Mesothelial cell of epicardium (in vitro differentiated cells): ENCODE data around the gene DDB1. TPM values are rescaled to one million over a fixed set of nuclear protein-coding genes. Genes with fewer than 3 reads are reported as not detected.

Experiments used
- DNase-seq, 2 experiments: peaks; one replicate each; pipeline ENCODE4 v3.0.0; 2021; ENCODE audit warnings: low spot score in 2 of 2; ENCODE audit not compliant: unreplicated experiment in 2 of 2
- H3K27ac Mint-ChIP-seq: 2 replicates; pipeline ENCODE4 v1.8.0; 2021; ENCODE audit warnings: mixed read lengths
- H3K27me3 Mint-ChIP-seq: 2 replicates; pipeline ENCODE4 v1.8.0; 2021; ENCODE audit warnings: low read depth, mixed read lengths
- H3K36me3 Mint-ChIP-seq: 2 replicates; pipeline ENCODE4 v1.8.0; 2021; ENCODE audit warnings: mixed read lengths
- H3K4me1 Mint-ChIP-seq: 2 replicates; pipeline ENCODE4 v1.8.0; 2021; ENCODE audit warnings: mixed read lengths
- H3K4me3 Mint-ChIP-seq: 2 replicates; pipeline ENCODE4 v1.8.0; 2021; ENCODE audit warnings: mild to moderate bottlenecking, moderate library complexity, mixed read lengths
- H3K9me3 Mint-ChIP-seq: 2 replicates; pipeline ENCODE4 v1.8.0; 2021; ENCODE audit warnings: mixed read lengths
- CTCF ChIP-seq: fragments of 200-600 bp; sonication (generic); IDR thresholded peaks from one replicate; pipeline ENCODE4 v1.5.0; 2021; ENCODE audit warnings: antibody characterized with exemption; ENCODE audit not compliant: unreplicated experiment
- total RNA-seq: library from RNA; stranded (reverse); gene quantifications from 3 replicates; pipeline ENCODE4 v1.2.1, GENCODE V29; 2021

The DDB1 gene
- total RNA-seq, 1 donor from 2014 or later, result 253 TPM

GRCh38 chr11:61293867-61294716 lies 38.8 kb downstream of the DDB1 start:
- H3K27ac Mint-ChIP-seq, result no peak overlapping the region
- H3K4me1 Mint-ChIP-seq, result peaks cover 11% of the 10 kb centered on the region
- H3K36me3 Mint-ChIP-seq, result peaks cover 13% of the 10 kb centered on the region
- no peak for TF ChIP-seq CTCF
- H3K27me3 Mint-ChIP-seq, result peaks cover 20% of the 10 kb centered on the region
- peak in 1 of 2 experiments; percentile 64 for DNase-seq
- no peaks in the 10 kb centered on the region for H3K9me3 Mint-ChIP-seq
- peak overlapping the region; percentile 74 for H3K4me3 Mint-ChIP-seq

- DNase-seq, result no peak
- Mint-ChIP-seq H3K9me3 (no peaks in the 10 kb centered on the region), H3K4me3 (peak overlapping the region; percentile 20), H3K4me1 (peaks cover 8% of the 10 kb centered on the region), H3K27me3 (peaks cover 20% of the 10 kb centered on the region), H3K27ac (no peak overlapping the region), H3K36me3 (peaks cover 6% of the 10 kb centered on the region)
- TF ChIP-seq CTCF, result no peak
These were observed 40.5 kb downstream of the DDB1 start for GRCh38 chr11:61292356-61292755.

GRCh38 chr11:61290905-61291690 lies 41.8 kb downstream of the DDB1 start:
- DNase-seq, result no peak
- no peak overlapping the region for H3K4me3 Mint-ChIP-seq
- TF ChIP-seq CTCF, result no peak
- peaks cover 20% of the 10 kb centered on the region for H3K27me3 Mint-ChIP-seq
- H3K9me3 Mint-ChIP-seq, result no peaks in the 10 kb centered on the region
- peaks cover 8% of the 10 kb centered on the region for H3K4me1 Mint-ChIP-seq
- no peak overlapping the region for H3K27ac Mint-ChIP-seq
- H3K36me3 Mint-ChIP-seq, result peaks cover 1% of the 10 kb centered on the region

GRCh38 chr11:61287338-61287977 lies 45.4 kb downstream of the DDB1 start:
- TF ChIP-seq CTCF, result no peak
- H3K4me3 Mint-ChIP-seq, result no peak overlapping the region
- peaks cover 12% of the 10 kb centered on the region for H3K36me3 Mint-ChIP-seq
- DNase-seq, result no peak
- H3K4me1 Mint-ChIP-seq, result no peaks in the 10 kb centered on the region
- H3K27me3 Mint-ChIP-seq, result peaks cover 14% of the 10 kb centered on the region
- H3K9me3 Mint-ChIP-seq, result no peaks in the 10 kb centered on the region
- no peak overlapping the region for H3K27ac Mint-ChIP-seq

- Mint-ChIP-seq H3K27ac (no peak overlapping the region), H3K9me3 (no peaks in the 10 kb centered on the region), H3K4me3 (no peak overlapping the region), H3K27me3 (peaks cover 12% of the 10 kb centered on the region), H3K36me3 (peaks cover 12% of the 10 kb centered on the region), H3K4me1 (peaks cover 2% of the 10 kb centered on the region)
- TF ChIP-seq CTCF, result no peak
- DNase-seq, result no peak
These were observed 49.3 kb downstream of the DDB1 start for GRCh38 chr11:61283613-61284012.
